Measurements from ENCODE around the gene ENTPD8. TPM values are rescaled to one million over a fixed set of nuclear protein-coding genes. Genes with fewer than 3 reads are reported as not detected.

ENTPD8 gene
- total RNA-seq, 1 experiment from 2014 or later, result not detected

GRCh38 chr9:137398561-137399468, 42.3 kb downstream of the ENTPD8 start:
- no peak for TF ChIP-seq EZH2 (IDR thresholded peaks at IDR 0.05; ENCODE audit: low read length, unreplicated experiment)
- no peak for TF ChIP-seq EZH2phosphoT487 (IDR thresholded peaks at IDR 0.05; ENCODE audit: borderline replicate concordance, low read length)
- intact Hi-C loops (cut with micrococcal nuclease), result no loop called here
- ChIA-PET POLR2A (ENCODE audit: unreplicated experiment) (no interaction called here), CTCF (no interaction called here)
- no peaks in the 10 kb centered on the region for H3K36me3 ChIP-seq (ENCODE audit: low read depth, low read length)
- no TSS peak for BruUV-seq (replicated peaks)
- H3K4me1 ChIP-seq (ENCODE audit: insufficient read depth, low read length), result no peaks in the 10 kb centered on the region
- DNase-seq (no peak), ATAC-seq (no peak)
- no peaks in the 10 kb centered on the region for H3K79me2 ChIP-seq (ENCODE audit: low read length)
- H3K4me3 ChIP-seq (ENCODE audit: low read length), result no peak overlapping the region
- no peaks in the 10 kb centered on the region for H3K9me2 ChIP-seq (replicated peaks; ENCODE audit: low read length)
- no peak overlapping the region for H3K9ac ChIP-seq (ENCODE audit: low read length)
- no peaks in the 10 kb centered on the region for H3K9me3 ChIP-seq (ENCODE audit: low read length)
- H3K4me2 ChIP-seq (ENCODE audit: low read length), result no peak overlapping the region
- no peak overlapping the region for H2AFZ ChIP-seq (ENCODE audit: low read length)
- H4K20me1 ChIP-seq (ENCODE audit: low read length), result no peaks in the 10 kb centered on the region
- no peaks in the 10 kb centered on the region for H3K27me3 ChIP-seq (ENCODE audit: low read length)
- H3K27ac ChIP-seq (ENCODE audit: low read length), result no peak overlapping the region
- no peaks in the 10 kb centered on the region for H3F3A ChIP-seq (ENCODE audit: low read length, unreplicated experiment)

GRCh38 chr9:137397675-137398423, 43.3 kb downstream of the ENTPD8 start:
- CTCF ChIA-PET, result no interaction called here

More at GRCh38 chr9:137397675-137398423, 43.3 kb downstream of the ENTPD8 start:
- Histone ChIP-seq H3K4me3 (ENCODE audit: low read length) (no peak overlapping the region), H3K79me2 (ENCODE audit: low read length) (no peaks in the 10 kb centered on the region), H3K36me3 (ENCODE audit: low read depth, low read length) (no peaks in the 10 kb centered on the region), H3K27ac (ENCODE audit: low read length) (no peak overlapping the region), H3K27me3 (ENCODE audit: low read length) (no peaks in the 10 kb centered on the region), H3K9me3 (ENCODE audit: low read length) (no peaks in the 10 kb centered on the region), H3K9ac (ENCODE audit: low read length) (no peak overlapping the region), H3K4me1 (ENCODE audit: insufficient read depth, low read length) (no peaks in the 10 kb centered on the region), H3K9me2 (replicated peaks; ENCODE audit: low read length) (no peaks in the 10 kb centered on the region), H3F3A (ENCODE audit: low read length, unreplicated experiment) (no peaks in the 10 kb centered on the region), H2AFZ (ENCODE audit: low read length) (no peak overlapping the region), H4K20me1 (ENCODE audit: low read length) (no peaks in the 10 kb centered on the region), H3K4me2 (ENCODE audit: low read length) (no peak overlapping the region)
- TF ChIP-seq CTCF (conservative IDR thresholded peaks at IDR 0.05; ENCODE audit: low read depth, low read length), result no peak
- TF ChIP-seq EZH2 (IDR thresholded peaks at IDR 0.05; ENCODE audit: low read length, unreplicated experiment), result no peak
- TF ChIP-seq EZH2phosphoT487 (IDR thresholded peaks at IDR 0.05; ENCODE audit: borderline replicate concordance, low read length), result no peak
- intact Hi-C loops (cut with micrococcal nuclease), result no loop called here
- POLR2A ChIA-PET (ENCODE audit: unreplicated experiment), result no interaction called here
- no peak for ATAC-seq
- no peak for DNase-seq
- no TSS peak for BruUV-seq (replicated peaks)
